SK-N-SH treated with all-trans-retinoic acid at 6 μM for 48 hours (cell line): ENCODE data around the gene MRPL40.

Source experiments
- ARNTL ChIP-seq: fragments of 450-650 bp; formaldehyde crosslinking; IDR thresholded peaks from 2 replicates; pipeline ENCODE4 v1.5.0; 2020; ENCODE audit warnings: low read depth, mild to moderate bottlenecking, moderate library complexity, borderline replicate concordance
- BACH2 ChIP-seq: fragments of 250-450 bp; sonication (Bioruptor Pico); IDR thresholded peaks from 2 replicates; pipeline ENCODE4 v1.9.0; 2021; ENCODE audit warnings: mild to moderate bottlenecking, borderline replicate concordance
- CREB5 ChIP-seq: fragments of 250-450 bp; sonication (Bioruptor Pico); IDR thresholded peaks from 2 replicates; pipeline ENCODE4 v1.5.1; 2020; ENCODE audit warnings: low read depth, mild to moderate bottlenecking, moderate library complexity
- CSDC2 ChIP-seq: fragments of 250-450 bp; sonication (Bioruptor Pico); IDR thresholded peaks from 2 replicates; pipeline ENCODE4 v1.5.0; 2020; ENCODE audit warnings: mild to moderate bottlenecking, moderate library complexity
- CSRNP3 ChIP-seq: fragments of 250-450 bp; sonication (Bioruptor Pico); IDR thresholded peaks from 2 replicates; pipeline ENCODE4 v1.5.1; 2021; ENCODE audit warnings: mild to moderate bottlenecking, moderate library complexity
- ESRRG ChIP-seq: fragments of 250-450 bp; sonication (Bioruptor Pico); IDR thresholded peaks from 2 replicates; pipeline ENCODE4 v1.6.1; 2021; ENCODE audit warnings: mild to moderate bottlenecking
- ISL1 ChIP-seq: fragments of 250-450 bp; sonication (Bioruptor Pico); IDR thresholded peaks from 2 replicates; pipeline ENCODE4 v2.1.2; 2022; ENCODE audit warnings: mild to moderate bottlenecking, moderate library complexity
- OSR1 ChIP-seq: fragments of 250-450 bp; sonication (Bioruptor Pico); IDR thresholded peaks from 2 replicates; pipeline ENCODE4 v1.8.0; 2022; ENCODE audit warnings: moderate library complexity, mild to moderate bottlenecking, inconsistent platforms
- PATZ1 ChIP-seq: fragments of 250-450 bp; sonication (Bioruptor Pico); IDR thresholded peaks from 2 replicates; pipeline ENCODE4 v1.8.0; 2020; ENCODE audit warnings: mild to moderate bottlenecking, moderate library complexity, borderline replicate concordance
- RARB ChIP-seq: fragments of 250-450 bp; sonication (Bioruptor Pico); IDR thresholded peaks from 2 replicates; pipeline ENCODE4 v1.8.0; 2021; ENCODE audit warnings: mild to moderate bottlenecking, moderate library complexity
- TOX ChIP-seq: fragments of 250-450 bp; sonication (Bioruptor Pico); IDR thresholded peaks from 2 replicates; pipeline ENCODE4 v1.8.0; 2021; ENCODE audit warnings: mild to moderate bottlenecking, moderate library complexity, borderline replicate concordance
- ZFP3 ChIP-seq: fragments of 250-450 bp; sonication (Bioruptor Pico); IDR thresholded peaks from 2 replicates; pipeline ENCODE4 v1.5.0; 2020; ENCODE audit warnings: mild to moderate bottlenecking, moderate library complexity

- no peak for TF ChIP-seq ESRRG (CRISPR knock-in tag)
- TF ChIP-seq PATZ1 (CRISPR knock-in tag) = no peak
- no peak for TF ChIP-seq ISL1
- no peak for TF ChIP-seq ZFP3 (CRISPR knock-in tag)
- TF ChIP-seq ARNTL (CRISPR knock-in tag) = no peak
- TF ChIP-seq CREB5 (CRISPR knock-in tag) = no peak
- TF ChIP-seq RARB = no peak
- TF ChIP-seq CSDC2 = no peak
- TF ChIP-seq CSRNP3 (CRISPR knock-in tag) = no peak
- TF ChIP-seq BACH2 (CRISPR knock-in tag) = no peak
- TF ChIP-seq TOX (CRISPR knock-in tag) = no peak
- no peak for TF ChIP-seq OSR1 (CRISPR knock-in tag)
Observed at GRCh38 chr22:19419086-19419463, 13.3 kb upstream of the MRPL40 start.
